Measurements from ENCODE around the gene FAIM2.

The FAIM2 gene

GRCh38 chr12:49887536-49888401 lies 15.9 kb downstream of the FAIM2 start:
- POLR2A ChIA-PET, result no interaction called here
- DNase-seq (ENCODE audit: low read depth, low spot score), result no peak
- CTCF ChIA-PET, result interaction anchor here (0.9 to 1.2 kb wide), 2 partner anchors 15 to 58 kb away, joined by 3 to 4 read pairs; no protein-coding TSS in a partner anchor
- TF ChIP-seq CTCF (IDR thresholded peaks at IDR 0.05; ENCODE audit: insufficient read depth, low read length, missing control alignments), result no peak
- H3K4me3 ChIP-seq (ENCODE audit: low read depth, low read length), result no peak overlapping the region

GRCh38 chr12:49887091-49887490 lies 16.6 kb downstream of the FAIM2 start:
- no peak for TF ChIP-seq CTCF (IDR thresholded peaks at IDR 0.05; ENCODE audit: insufficient read depth, low read length, missing control alignments)
- no peak overlapping the region for H3K4me3 ChIP-seq (ENCODE audit: low read depth, low read length)
- no peak for DNase-seq (ENCODE audit: low read depth, low spot score)
- ChIA-PET POLR2A (no interaction called here), CTCF (interaction anchor here (0.7 to 1.2 kb wide), 3 partner anchors 9 to 58 kb away, joined by 3 to 4 read pairs (median 3); no protein-coding TSS in a partner anchor)

GRCh38 chr12:49885663-49886461 lies 17.8 kb downstream of the FAIM2 start:
- no peak overlapping the region for H3K4me3 ChIP-seq (ENCODE audit: low read depth, low read length)
- no peak for TF ChIP-seq CTCF (IDR thresholded peaks at IDR 0.05; ENCODE audit: insufficient read depth, low read length, missing control alignments)
- ChIA-PET CTCF (interaction anchor here (1.2 to 1.4 kb wide), 2 partner anchors 17 to 60 kb away, joined by 4 to 5 read pairs; no protein-coding TSS in a partner anchor), POLR2A (no interaction called here)
- DNase-seq (ENCODE audit: low read depth, low spot score), result no peak

- ChIA-PET CTCF (interaction anchor here (1.9 kb wide), 1 partner anchor 14 kb away, joined by 4 read pairs; no protein-coding TSS in a partner anchor), POLR2A (no interaction called here)
- H3K4me3 ChIP-seq (ENCODE audit: low read depth, low read length), result no peak overlapping the region
- no peak for DNase-seq (ENCODE audit: low read depth, low spot score)
- TF ChIP-seq CTCF (IDR thresholded peaks at IDR 0.05; ENCODE audit: insufficient read depth, low read length, missing control alignments), result no peak
Observed at GRCh38 chr12:49885118-49885517, 18.6 kb downstream of the FAIM2 start.

- CTCF ChIA-PET, result interaction anchor here (1.5 to 3.8 kb wide), 2 partner anchors 15 to 62 kb away, joined by 4 to 23 read pairs; no protein-coding TSS in a partner anchor
- no peak overlapping the region for H3K4me3 ChIP-seq (ENCODE audit: low read depth, low read length)
- POLR2A ChIA-PET, result no interaction called here
- no peak for TF ChIP-seq CTCF (IDR thresholded peaks at IDR 0.05; ENCODE audit: insufficient read depth, low read length, missing control alignments)
- no peak for DNase-seq (ENCODE audit: low read depth, low spot score)
Observed at GRCh38 chr12:49882851-49883464, 20.7 kb downstream of the FAIM2 start.

Data from AG04449 (cell line).